Liver (tissue), 9 donors: ENCODE data around the gene HAUS5. TPM values are rescaled to one million over a fixed set of nuclear protein-coding genes. Genes with fewer than 3 reads are reported as not detected.
"Not testable (repeated sequence)": the region's sequence is repeated elsewhere in the genome, so short reads cannot be mapped to it uniquely, and the experiment has no call there.

ENCODE experiments used
- DNase-seq: peaks from one replicate; pipeline ENCODE4 v3.0.0-alpha.2; 2017; ENCODE audit warnings: low spot score
- H3K27ac ChIP-seq, 2 donors: one replicate each; pipeline ENCODE4 v1.7.0; 2013; ENCODE audit warnings: inconsistent platforms in 2 of 2, low read length in 2 of 2, control low read depth in 1 of 2, low read depth in 1 of 2, mild to moderate bottlenecking in 1 of 2
- H3K27me3 ChIP-seq, 4 donors: one replicate each; pipeline versions ENCODE4 v1.6.1 to v1.7.0; 2013; ENCODE audit warnings: low read length in 3 of 4, inconsistent platforms in 1 of 4, mild to moderate bottlenecking in 1 of 4, moderate library complexity in 1 of 4; ENCODE audit not compliant: control insufficient read depth in 4 of 4, insufficient read depth in 4 of 4
- H3K36me3 ChIP-seq, 4 donors: one replicate each; pipeline versions ENCODE4 v1.6.1 to v1.7.0; 2013; ENCODE audit warnings: low read length in 3 of 4, mild to moderate bottlenecking in 3 of 4, low read depth in 1 of 4, moderate library complexity in 1 of 4; ENCODE audit not compliant: control insufficient read depth in 4 of 4, insufficient read depth in 3 of 4
- H3K4me1 ChIP-seq, 4 donors: one replicate each; pipeline versions ENCODE4 v1.6.1 to v1.7.0; 2013; ENCODE audit warnings: low read length in 3 of 4, mild to moderate bottlenecking in 3 of 4, moderate library complexity in 1 of 4; ENCODE audit not compliant: control insufficient read depth in 4 of 4, insufficient read depth in 4 of 4
- H3K4me3 ChIP-seq, 3 donors: one replicate each; pipeline versions ENCODE4 v1.6.1 to v1.7.0; 2013; ENCODE audit warnings: low read length in 3 of 3, control low read depth in 1 of 3, low read depth in 1 of 3, mild to moderate bottlenecking in 1 of 3
- H3K9ac ChIP-seq, 2 donors: one replicate each; pipeline ENCODE4 v1.7.0; 2013; ENCODE audit warnings: low read length in 2 of 2, mild to moderate bottlenecking in 2 of 2, moderate library complexity in 2 of 2, control low read depth in 1 of 2, low read depth in 1 of 2
- H3K9me3 ChIP-seq, 4 donors: one replicate each; pipeline versions ENCODE4 v1.6.1 to v1.7.0; 2013; ENCODE audit warnings: low read length in 3 of 4; ENCODE audit not compliant: control insufficient read depth in 4 of 4
- FOXA2 ChIP-seq: IDR thresholded peaks from 2 replicates; pipeline ENCODE4 v1.6.1; 2016; ENCODE audit warnings: antibody characterized with exemption
- GABPA ChIP-seq, 2 donors: IDR thresholded peaks in 1 of 2; conservative IDR thresholded peaks in 1 of 2; 2 replicates each; pipeline ENCODE4 v1.6.1; 2016; ENCODE audit warnings: antibody characterized with exemption in 2 of 2, mild to moderate bottlenecking in 1 of 2, moderate library complexity in 1 of 2
- HNF4A ChIP-seq, 2 donors: conservative IDR thresholded peaks; 2 replicates each; pipeline ENCODE4 v1.6.1; 2016; ENCODE audit warnings: antibody characterized with exemption in 2 of 2, mild to moderate bottlenecking in 2 of 2
- HNF4G ChIP-seq: IDR thresholded peaks from 2 replicates; pipeline ENCODE4 v1.6.1; 2016; ENCODE audit warnings: antibody characterized with exemption
- JUND ChIP-seq, 2 donors: IDR thresholded peaks; 2 replicates each; pipeline ENCODE4 v1.6.1; 2016; ENCODE audit warnings: antibody characterized with exemption in 2 of 2
- NR2F2 ChIP-seq: IDR thresholded peaks from 2 replicates; pipeline ENCODE4 v1.6.1; 2016; ENCODE audit warnings: antibody characterized with exemption
- RAD21 ChIP-seq, 2 donors: IDR thresholded peaks; 2 replicates each; pipeline ENCODE4 v1.6.1; 2016; ENCODE audit warnings: antibody characterized with exemption in 2 of 2, mild to moderate bottlenecking in 2 of 2
- REST ChIP-seq: IDR thresholded peaks from 2 replicates; pipeline ENCODE4 v1.6.1; 2016; ENCODE audit warnings: antibody characterized with exemption, mild to moderate bottlenecking
- SP1 ChIP-seq: IDR thresholded peaks from 2 replicates; pipeline ENCODE4 v1.6.1; 2018; ENCODE audit warnings: antibody characterized with exemption, mild to moderate bottlenecking
- YY1 ChIP-seq: IDR thresholded peaks from 2 replicates; pipeline ENCODE4 v1.6.1; 2016; ENCODE audit warnings: antibody characterized with exemption, mild to moderate bottlenecking
- WGBS: extraction: QIAGEN DNeasy Blood & Tissue Kit; methylation state at CpG from one replicate; pipeline ENCODE4 v1.1.7; 2013; 5-methylcytosine and 5-hydroxymethylcytosine counted together
- polyA plus RNA-seq, 2 donors: library from polyadenylated mRNA; stranded (reverse) in 1 of 2; unstranded in 1 of 2; fragments of 200-250 nt in 1 of 2; fragments of >200 nt in 1 of 2; fragmentation: Nextera tagmentation in 1 of 2; extraction: Ambion mirVana in 1 of 2; gene quantifications; one replicate each; pipeline versions ENCODE4 v1.2.1 to v1.2.3, GENCODE V29; 2013 to 2015
- total RNA-seq, 2 donors: library from RNA; depleted of rRNA; stranded (reverse); fragments of >200 nt; gene quantifications; one replicate each; pipeline ENCODE4 v1.2.3, GENCODE V29; 2014
- TF ChIP-seq, protein P1 (sequence below): fragments of 150-350 bp; IDR thresholded peaks from 2 replicates; pipeline ENCODE4 v1.5.1; 2017; ENCODE audit warnings: improper control_type of control experiment, low read depth, low read length; ENCODE audit not compliant: missing input control
- TF ChIP-seq, protein P2 (sequence below): IDR thresholded peaks from 2 replicates; pipeline ENCODE4 v1.6.1; 2016; ENCODE audit warnings: antibody characterized with exemption
- TF ChIP-seq, protein P3 (sequence below): IDR thresholded peaks from 2 replicates; pipeline ENCODE4 v1.6.1; 2016; ENCODE audit warnings: antibody characterized with exemption
- donor health status: healthy.
- donor health status: healthy.
- donor health status: healthy.
- donor health status: healthy.
- donor health status: healthy.

HAUS5 gene
- total and polyA plus RNA-seq, 4 donors, result 1.9 to 7.3 (median 2.3) TPM

DNA sequence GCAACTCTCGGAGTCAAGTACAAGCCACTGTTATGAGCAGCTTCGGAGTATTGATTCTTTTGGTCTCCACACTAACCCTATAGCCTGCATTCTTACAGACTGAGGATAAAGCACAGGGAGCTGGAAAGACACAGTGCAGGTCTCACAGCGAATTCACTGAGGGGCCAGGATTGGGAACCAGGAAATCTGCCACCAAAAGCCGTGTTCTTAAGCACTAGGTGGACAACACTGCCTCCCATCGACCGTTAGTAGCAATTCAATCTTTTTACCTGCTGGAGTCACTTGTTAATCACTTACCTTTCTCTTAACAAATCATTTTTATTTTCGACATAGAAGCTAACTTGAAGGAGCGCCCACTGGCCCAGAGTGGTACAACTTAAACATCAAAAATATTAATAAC is 20.3 kb upstream of the HAUS5 start:
- Histone ChIP-seq H3K4me1 (no peaks in the 10 kb centered on the region), H3K36me3 (no peaks in the 10 kb centered on the region), H3K4me3 (no peak overlapping the region), H3K27ac (no peak overlapping the region), H3K9me3 (no peaks in the 10 kb centered on the region), H3K9ac (no peak overlapping the region), H3K27me3 (no peaks in the 10 kb centered on the region)
- TF ChIP-seq, protein P1, sequence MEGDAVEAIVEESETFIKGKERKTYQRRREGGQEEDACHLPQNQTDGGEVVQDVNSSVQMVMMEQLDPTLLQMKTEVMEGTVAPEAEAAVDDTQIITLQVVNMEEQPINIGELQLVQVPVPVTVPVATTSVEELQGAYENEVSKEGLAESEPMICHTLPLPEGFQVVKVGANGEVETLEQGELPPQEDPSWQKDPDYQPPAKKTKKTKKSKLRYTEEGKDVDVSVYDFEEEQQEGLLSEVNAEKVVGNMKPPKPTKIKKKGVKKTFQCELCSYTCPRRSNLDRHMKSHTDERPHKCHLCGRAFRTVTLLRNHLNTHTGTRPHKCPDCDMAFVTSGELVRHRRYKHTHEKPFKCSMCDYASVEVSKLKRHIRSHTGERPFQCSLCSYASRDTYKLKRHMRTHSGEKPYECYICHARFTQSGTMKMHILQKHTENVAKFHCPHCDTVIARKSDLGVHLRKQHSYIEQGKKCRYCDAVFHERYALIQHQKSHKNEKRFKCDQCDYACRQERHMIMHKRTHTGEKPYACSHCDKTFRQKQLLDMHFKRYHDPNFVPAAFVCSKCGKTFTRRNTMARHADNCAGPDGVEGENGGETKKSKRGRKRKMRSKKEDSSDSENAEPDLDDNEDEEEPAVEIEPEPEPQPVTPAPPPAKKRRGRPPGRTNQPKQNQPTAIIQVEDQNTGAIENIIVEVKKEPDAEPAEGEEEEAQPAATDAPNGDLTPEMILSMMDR, result peak; percentile 48
- TF ChIP-seq REST (no peak), RAD21 (IDR thresholded peaks at IDR 0.05) (peak; percentile 80 to 81)
- DNase-seq, result no peak
- WGBS, result 24% methylated on average over 8 of the region's 8 CpGs

DNA sequence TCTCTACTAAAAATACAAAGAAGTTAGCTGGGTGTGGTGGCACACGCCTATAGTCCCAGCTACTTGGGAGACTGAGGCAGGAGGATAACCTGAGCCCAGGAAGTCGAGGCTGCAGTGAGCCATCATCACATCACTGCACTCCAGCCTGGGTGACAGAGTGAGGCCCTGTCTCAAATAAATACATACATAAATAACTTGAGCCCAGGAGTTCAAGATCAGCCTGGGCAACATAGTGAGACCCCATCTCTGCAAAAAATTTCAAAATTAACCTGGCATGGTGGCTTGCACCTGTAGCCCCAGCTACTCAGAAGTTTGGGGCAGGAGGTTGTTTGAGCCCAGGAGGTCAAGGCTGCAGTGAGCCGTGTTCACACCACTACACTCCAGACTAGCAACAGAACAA is 17.5 kb upstream of the HAUS5 start:
- H3K9ac ChIP-seq, H3K27me3 ChIP-seq, H3K4me1 ChIP-seq, H3K36me3 ChIP-seq, H3K9me3 ChIP-seq, H3K4me3 ChIP-seq, DNase-seq, H3K27ac ChIP-seq: not testable (repeated sequence)
- 81% methylated on average over 3 of the region's 3 CpGs for WGBS

GRCh38 chr19:35595928-35596327 is 16.6 kb upstream of the HAUS5 start:
- no peaks in the 10 kb centered on the region for H3K36me3 ChIP-seq
- no peaks in the 10 kb centered on the region for H3K27me3 ChIP-seq
- no peaks in the 10 kb centered on the region for H3K9me3 ChIP-seq
- DNase-seq, result no peak
- no peak overlapping the region for H3K27ac ChIP-seq
- TF ChIP-seq JUND (IDR thresholded peaks at IDR 0.05), result no peak
- TF ChIP-seq GABPA (IDR thresholded peaks at IDR 0.05 in 1 of 2, conservative IDR thresholded peaks at IDR 0.05 in 1 of 2), result no peak
- TF ChIP-seq HNF4G, result no peak
- TF ChIP-seq, protein P2, sequence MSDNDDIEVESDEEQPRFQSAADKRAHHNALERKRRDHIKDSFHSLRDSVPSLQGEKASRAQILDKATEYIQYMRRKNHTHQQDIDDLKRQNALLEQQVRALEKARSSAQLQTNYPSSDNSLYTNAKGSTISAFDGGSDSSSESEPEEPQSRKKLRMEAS, result no peak
- TF ChIP-seq FOXA2, result no peak
- TF ChIP-seq YY1, result no peak
- TF ChIP-seq, protein P1, result no peak
- TF ChIP-seq HNF4A (conservative IDR thresholded peaks at IDR 0.05), result no peak
- TF ChIP-seq, protein P3, sequence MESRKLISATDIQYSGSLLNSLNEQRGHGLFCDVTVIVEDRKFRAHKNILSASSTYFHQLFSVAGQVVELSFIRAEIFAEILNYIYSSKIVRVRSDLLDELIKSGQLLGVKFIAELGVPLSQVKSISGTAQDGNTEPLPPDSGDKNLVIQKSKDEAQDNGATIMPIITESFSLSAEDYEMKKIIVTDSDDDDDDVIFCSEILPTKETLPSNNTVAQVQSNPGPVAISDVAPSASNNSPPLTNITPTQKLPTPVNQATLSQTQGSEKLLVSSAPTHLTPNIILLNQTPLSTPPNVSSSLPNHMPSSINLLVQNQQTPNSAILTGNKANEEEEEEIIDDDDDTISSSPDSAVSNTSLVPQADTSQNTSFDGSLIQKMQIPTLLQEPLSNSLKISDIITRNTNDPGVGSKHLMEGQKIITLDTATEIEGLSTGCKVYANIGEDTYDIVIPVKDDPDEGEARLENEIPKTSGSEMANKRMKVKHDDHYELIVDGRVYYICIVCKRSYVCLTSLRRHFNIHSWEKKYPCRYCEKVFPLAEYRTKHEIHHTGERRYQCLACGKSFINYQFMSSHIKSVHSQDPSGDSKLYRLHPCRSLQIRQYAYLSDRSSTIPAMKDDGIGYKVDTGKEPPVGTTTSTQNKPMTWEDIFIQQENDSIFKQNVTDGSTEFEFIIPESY, result no peak
- TF ChIP-seq NR2F2, result no peak
- no peak for TF ChIP-seq SP1
- no peak for TF ChIP-seq REST
- TF ChIP-seq RAD21 (IDR thresholded peaks at IDR 0.05), result no peak
- no peak overlapping the region for H3K4me3 ChIP-seq
- no peaks in the 10 kb centered on the region for H3K4me1 ChIP-seq
- WGBS, result 98% methylated on average over 1 of the region's 1 CpG
- no peak overlapping the region for H3K9ac ChIP-seq
